ENCODE results near the gene ZFYVE28.

DNA sequence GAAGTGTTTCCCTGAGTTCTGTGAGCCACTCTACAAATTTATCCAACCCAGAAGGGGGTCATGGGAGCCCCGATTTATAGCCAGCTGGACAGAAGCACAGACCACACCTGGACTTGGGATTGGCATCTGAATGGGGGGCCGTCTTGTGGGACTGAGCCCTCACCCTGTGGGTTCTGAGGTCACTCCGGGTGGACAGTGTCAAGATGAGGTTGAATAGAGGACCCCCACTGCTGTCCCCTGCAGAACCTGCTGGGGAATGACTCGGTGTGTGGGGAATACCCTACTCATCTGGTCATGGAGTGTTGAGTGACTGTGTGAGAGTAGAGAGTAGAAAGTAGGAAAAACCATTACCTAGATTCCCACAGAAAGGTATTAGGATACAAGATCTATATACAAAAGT lies 67.5 kb downstream of the ZFYVE28 start:
- TF ChIP-seq POLR2AphosphoS5 (IDR thresholded peaks at IDR 0.05) (no peak), POLR2A (IDR thresholded peaks at IDR 0.05) (no peak)
- TF ChIP-seq, protein P1, sequence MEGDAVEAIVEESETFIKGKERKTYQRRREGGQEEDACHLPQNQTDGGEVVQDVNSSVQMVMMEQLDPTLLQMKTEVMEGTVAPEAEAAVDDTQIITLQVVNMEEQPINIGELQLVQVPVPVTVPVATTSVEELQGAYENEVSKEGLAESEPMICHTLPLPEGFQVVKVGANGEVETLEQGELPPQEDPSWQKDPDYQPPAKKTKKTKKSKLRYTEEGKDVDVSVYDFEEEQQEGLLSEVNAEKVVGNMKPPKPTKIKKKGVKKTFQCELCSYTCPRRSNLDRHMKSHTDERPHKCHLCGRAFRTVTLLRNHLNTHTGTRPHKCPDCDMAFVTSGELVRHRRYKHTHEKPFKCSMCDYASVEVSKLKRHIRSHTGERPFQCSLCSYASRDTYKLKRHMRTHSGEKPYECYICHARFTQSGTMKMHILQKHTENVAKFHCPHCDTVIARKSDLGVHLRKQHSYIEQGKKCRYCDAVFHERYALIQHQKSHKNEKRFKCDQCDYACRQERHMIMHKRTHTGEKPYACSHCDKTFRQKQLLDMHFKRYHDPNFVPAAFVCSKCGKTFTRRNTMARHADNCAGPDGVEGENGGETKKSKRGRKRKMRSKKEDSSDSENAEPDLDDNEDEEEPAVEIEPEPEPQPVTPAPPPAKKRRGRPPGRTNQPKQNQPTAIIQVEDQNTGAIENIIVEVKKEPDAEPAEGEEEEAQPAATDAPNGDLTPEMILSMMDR (IDR thresholded peaks at IDR 0.05): no peak

All from stomach (tissue), 4 donors.